ENCODE results near the gene PCNA.

GRCh38 chr20:5161536-5162164 is 41.9 kb upstream of the PCNA start:
- TF ChIP-seq CTCF (IDR thresholded peaks at IDR 0.05) = no peak
- TF ChIP-seq POLR2A (IDR thresholded peaks at IDR 0.05) = no peak
